Measurements from ENCODE around the gene IRF2BPL. TPM values are rescaled to one million over a fixed set of nuclear protein-coding genes. Genes with fewer than 3 reads are reported as not detected.

Gene IRF2BPL
- total RNA-seq, 4 donors from 2014 or later, result 10.3 to 20.6 (median 16.4) TPM

DNA sequence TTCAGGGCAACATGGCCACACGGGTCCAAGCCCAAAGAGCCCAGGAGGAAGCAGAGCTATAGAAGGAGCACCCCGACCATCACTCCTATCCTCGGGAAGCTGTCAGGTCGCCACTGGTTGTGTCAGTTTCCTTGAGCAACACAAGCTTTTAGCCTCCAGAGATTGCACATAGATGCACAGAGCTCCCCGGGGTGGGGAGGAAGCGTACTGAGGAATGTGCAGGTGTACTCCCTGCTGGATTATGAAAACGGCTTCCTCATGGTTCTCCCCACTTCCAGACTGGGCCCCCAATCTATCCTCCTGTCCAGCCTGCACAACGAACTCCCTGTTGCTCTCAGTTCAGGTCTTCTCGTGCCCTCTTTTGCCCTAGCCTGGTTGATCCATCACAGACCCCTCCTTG, 30.3 kb upstream of the IRF2BPL start:
- no peak for TF ChIP-seq POLR2A (IDR thresholded peaks at IDR 0.05)
- TF ChIP-seq, protein P1, sequence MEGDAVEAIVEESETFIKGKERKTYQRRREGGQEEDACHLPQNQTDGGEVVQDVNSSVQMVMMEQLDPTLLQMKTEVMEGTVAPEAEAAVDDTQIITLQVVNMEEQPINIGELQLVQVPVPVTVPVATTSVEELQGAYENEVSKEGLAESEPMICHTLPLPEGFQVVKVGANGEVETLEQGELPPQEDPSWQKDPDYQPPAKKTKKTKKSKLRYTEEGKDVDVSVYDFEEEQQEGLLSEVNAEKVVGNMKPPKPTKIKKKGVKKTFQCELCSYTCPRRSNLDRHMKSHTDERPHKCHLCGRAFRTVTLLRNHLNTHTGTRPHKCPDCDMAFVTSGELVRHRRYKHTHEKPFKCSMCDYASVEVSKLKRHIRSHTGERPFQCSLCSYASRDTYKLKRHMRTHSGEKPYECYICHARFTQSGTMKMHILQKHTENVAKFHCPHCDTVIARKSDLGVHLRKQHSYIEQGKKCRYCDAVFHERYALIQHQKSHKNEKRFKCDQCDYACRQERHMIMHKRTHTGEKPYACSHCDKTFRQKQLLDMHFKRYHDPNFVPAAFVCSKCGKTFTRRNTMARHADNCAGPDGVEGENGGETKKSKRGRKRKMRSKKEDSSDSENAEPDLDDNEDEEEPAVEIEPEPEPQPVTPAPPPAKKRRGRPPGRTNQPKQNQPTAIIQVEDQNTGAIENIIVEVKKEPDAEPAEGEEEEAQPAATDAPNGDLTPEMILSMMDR (IDR thresholded peaks at IDR 0.05), result no peak
- H3K27ac ChIP-seq, result no peak overlapping the region
- H3K27me3 ChIP-seq, result no peaks in the 10 kb centered on the region
- no peak for DNase-seq
- no peak overlapping the region for H3K4me3 ChIP-seq
- H3K9me3 ChIP-seq, result peaks cover 0 to 5% (median 0%) of the 10 kb centered on the region in 4 donors
- no peaks in the 10 kb centered on the region for H3K4me1 ChIP-seq
- H3K36me3 ChIP-seq, result no peaks in the 10 kb centered on the region

DNA sequence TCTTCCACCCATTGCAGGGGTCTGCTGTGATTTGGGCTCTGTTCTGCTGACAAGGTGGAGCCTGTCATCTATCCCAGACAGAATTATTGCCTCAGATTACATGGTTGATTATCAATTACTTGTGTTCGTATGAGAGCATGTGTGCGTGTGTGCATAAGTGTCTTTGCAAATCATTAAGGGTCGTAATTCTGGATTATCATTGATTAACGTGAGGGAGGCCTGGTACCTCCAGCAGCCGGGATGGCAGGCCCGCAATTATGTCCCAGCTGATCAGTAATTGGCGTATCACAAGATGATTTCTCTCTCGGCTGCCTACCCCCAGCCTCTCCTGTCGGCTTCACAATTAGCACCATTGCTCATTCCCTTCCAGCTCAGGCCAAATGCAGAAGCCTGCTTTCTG, 29.6 kb upstream of the IRF2BPL start:
- no peaks in the 10 kb centered on the region for H3K36me3 ChIP-seq
- no peak overlapping the region for H3K27ac ChIP-seq
- H3K9me3 ChIP-seq, result peaks cover 0 to 5% (median 0%) of the 10 kb centered on the region in 4 donors
- no peak for DNase-seq
- H3K4me1 ChIP-seq, result peaks cover 0 to 1% (median 0%) of the 10 kb centered on the region in 4 donors
- no peak overlapping the region for H3K4me3 ChIP-seq
- no peaks in the 10 kb centered on the region for H3K27me3 ChIP-seq
- TF ChIP-seq, protein P1 (IDR thresholded peaks at IDR 0.05), result no peak
- TF ChIP-seq POLR2A (IDR thresholded peaks at IDR 0.05), result no peak

DNA sequence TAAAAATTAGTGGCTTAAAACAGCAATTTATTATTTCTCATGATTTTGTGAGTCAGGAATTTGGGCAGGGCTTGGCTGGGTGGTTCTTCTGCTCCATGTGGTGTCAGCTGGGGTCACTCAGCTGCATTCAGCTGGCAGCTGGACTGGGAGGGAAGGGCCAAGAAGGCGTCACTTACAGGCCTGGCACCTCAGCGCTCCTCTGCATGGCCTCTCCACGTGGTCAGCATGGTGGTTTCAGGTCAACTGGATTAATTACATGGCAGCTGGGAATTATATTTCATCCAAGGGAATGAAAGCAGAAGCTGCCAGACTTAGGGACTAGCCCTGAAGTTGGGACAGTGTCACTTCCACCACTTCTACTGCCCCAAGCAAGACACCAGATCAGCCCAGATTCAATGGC, 27.5 kb upstream of the IRF2BPL start:
- no peak for TF ChIP-seq POLR2A (IDR thresholded peaks at IDR 0.05)
- TF ChIP-seq, protein P1 (IDR thresholded peaks at IDR 0.05), result no peak
- no peaks in the 10 kb centered on the region for H3K27me3 ChIP-seq
- H3K4me3 ChIP-seq, result no peak overlapping the region
- no peak for DNase-seq
- no peak overlapping the region for H3K27ac ChIP-seq
- peaks cover 0 to 21% (median 3%) of the 10 kb centered on the region in 4 donors for H3K4me1 ChIP-seq
- no peaks in the 10 kb centered on the region for H3K36me3 ChIP-seq
- H3K9me3 ChIP-seq, result peaks cover 0 to 5% (median 0%) of the 10 kb centered on the region in 4 donors

DNA sequence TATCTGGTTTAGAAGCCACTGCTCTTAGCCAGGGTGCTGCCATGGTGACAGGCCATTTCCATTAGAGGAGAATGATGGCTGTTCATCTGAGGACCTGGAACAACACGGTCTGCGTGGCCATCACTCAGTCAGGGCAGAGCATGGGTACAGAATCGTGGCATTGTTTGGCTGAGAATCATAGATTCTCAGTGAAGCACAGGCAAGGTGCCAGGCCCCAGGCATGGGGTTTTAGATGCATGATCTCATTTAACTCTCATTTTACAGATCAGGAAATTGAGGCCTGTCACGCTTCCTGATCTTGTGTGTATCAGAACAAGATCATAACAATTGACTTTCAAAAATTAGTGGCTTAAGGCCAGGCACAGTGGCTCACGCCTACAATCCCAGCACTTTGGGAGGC, 26.8 kb upstream of the IRF2BPL start:
- no peak overlapping the region for H3K4me3 ChIP-seq
- peaks cover 0 to 24% (median 3%) of the 10 kb centered on the region in 4 donors for H3K4me1 ChIP-seq
- H3K9me3 ChIP-seq, result peaks cover 0 to 5% (median 0%) of the 10 kb centered on the region in 4 donors
- H3K36me3 ChIP-seq, result no peaks in the 10 kb centered on the region
- no peak for TF ChIP-seq POLR2A (IDR thresholded peaks at IDR 0.05)
- TF ChIP-seq, protein P1 (IDR thresholded peaks at IDR 0.05), result no peak
- no peak for DNase-seq
- H3K27me3 ChIP-seq, result no peaks in the 10 kb centered on the region
- H3K27ac ChIP-seq, result no peak overlapping the region

DNA sequence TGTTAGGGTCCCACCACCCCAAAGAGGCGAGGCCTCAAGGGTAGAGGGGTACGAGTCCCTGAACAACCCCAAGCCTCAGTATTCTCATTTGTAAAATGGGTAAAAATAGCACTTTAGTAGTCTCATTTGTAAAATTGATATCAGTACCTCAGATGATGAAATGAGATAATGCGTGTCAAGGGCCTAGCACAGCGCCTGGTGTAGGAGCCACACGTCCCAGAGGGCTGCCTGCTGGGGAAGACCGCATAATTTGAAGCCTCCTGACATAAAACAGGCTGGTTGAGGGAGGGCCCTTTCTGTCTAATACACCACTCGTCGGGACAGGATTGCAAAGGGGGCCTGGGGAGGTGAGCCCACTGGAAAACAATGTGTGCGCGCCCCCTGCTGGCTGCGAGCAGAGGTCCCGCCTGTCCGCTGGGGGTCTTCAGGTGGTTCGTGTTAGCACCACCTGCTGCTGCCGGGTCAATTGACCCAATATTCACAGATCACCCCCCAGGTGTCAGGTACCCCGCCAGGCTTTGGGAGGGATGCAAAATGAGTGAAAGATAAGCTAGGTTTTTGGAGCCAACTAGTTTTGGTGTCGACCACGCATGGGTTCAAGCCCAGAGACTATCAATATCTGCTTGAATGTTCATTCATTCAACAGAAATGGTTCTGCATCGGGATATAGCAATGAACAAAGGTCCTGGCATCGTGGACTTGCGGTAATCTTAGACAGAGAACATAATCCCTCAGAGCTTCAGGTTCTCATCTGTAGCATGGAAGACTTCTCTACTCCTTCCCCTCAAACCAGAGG, 24.7 kb upstream of the IRF2BPL start:
- Histone ChIP-seq H3K36me3 (no peaks in the 10 kb centered on the region), H3K27me3 (no peaks in the 10 kb centered on the region), H3K4me3 (no peak overlapping the region), H3K4me1 (peaks cover 0 to 24% (median 3%) of the 10 kb centered on the region in 4 donors), H3K9me3 (peaks cover 0 to 5% (median 0%) of the 10 kb centered on the region in 4 donors), H3K27ac (peak overlapping the region in 2 of 4 donors; percentile 48 to 66)
- TF ChIP-seq POLR2A (IDR thresholded peaks at IDR 0.05), result no peak
- TF ChIP-seq, protein P1 (IDR thresholded peaks at IDR 0.05), result peak; percentile 86 to 97 (median 94)
- peak; percentile 80 to 88 (median 84) for DNase-seq
